H9 (cell line): Measurements from ENCODE around the gene MICALL1. TPM values are rescaled to one million over a fixed set of nuclear protein-coding genes. Genes with fewer than 3 reads are reported as not detected.

Experiments
- DNase-seq: peaks from one replicate; pipeline ENCODE4 v3.0.0-alpha.2; 2017
- H2AFZ ChIP-seq: one replicate; pipeline ENCODE4 v1.6.1; 2013; ENCODE audit warnings: mild to moderate bottlenecking, low read length, control low read depth, moderate library complexity
- H2AK5ac ChIP-seq: 2 replicates; pipeline ENCODE4 v1.6.1; 2013; ENCODE audit warnings: low read length, control low read depth, mixed read lengths; ENCODE audit not compliant: insufficient read length
- H2BK120ac ChIP-seq: one replicate; pipeline ENCODE4 v1.6.1; 2013; ENCODE audit warnings: low read depth, mild to moderate bottlenecking, low read length, control low read depth, inconsistent platforms; ENCODE audit not compliant: poor library complexity, severe bottlenecking
- H2BK12ac ChIP-seq: 2 replicates; pipeline ENCODE4 v1.6.1; 2013; ENCODE audit warnings: low read length, control low read depth, mixed read lengths, low read depth; ENCODE audit not compliant: insufficient read length
- H2BK15ac ChIP-seq: 2 replicates; pipeline ENCODE4 v1.6.1; 2013; ENCODE audit warnings: low read depth, low read length, control low read depth
- H2BK20ac ChIP-seq: one replicate; pipeline ENCODE4 v1.6.1; 2013; ENCODE audit warnings: low read depth, mild to moderate bottlenecking, low read length, control low read depth, inconsistent platforms; ENCODE audit not compliant: poor library complexity, severe bottlenecking
- H2BK5ac ChIP-seq: 2 replicates; pipeline ENCODE4 v1.6.1; 2013; ENCODE audit warnings: low read length, control low read depth, mixed read lengths; ENCODE audit not compliant: insufficient read length
- H3K14ac ChIP-seq: 2 replicates; pipeline ENCODE4 v1.6.1; 2013; ENCODE audit warnings: low read length, control low read depth; ENCODE audit not compliant: insufficient read depth
- H3K18ac ChIP-seq: 2 replicates; pipeline ENCODE4 v1.6.1; 2013; ENCODE audit warnings: low read depth, mild to moderate bottlenecking, mixed read lengths, low read length, control low read depth; ENCODE audit not compliant: insufficient read length
- H3K23ac ChIP-seq: 2 replicates; pipeline ENCODE4 v1.6.1; 2013; ENCODE audit warnings: low read length, control low read depth, mixed read lengths, low read depth; ENCODE audit not compliant: insufficient read length
- H3K23me2 ChIP-seq: 2 replicates; pipeline ENCODE4 v1.6.1; 2013; ENCODE audit warnings: low read depth, mild to moderate bottlenecking, mixed read lengths, low read length, control low read depth; ENCODE audit not compliant: insufficient read length, poor library complexity, severe bottlenecking
- H3K27ac ChIP-seq: 2 replicates; pipeline ENCODE4 v1.5.1; 2013; ENCODE audit warnings: low read length, control low read depth, mixed read lengths, low read depth; ENCODE audit not compliant: insufficient read length
- H3K27me3 ChIP-seq: 2 replicates; pipeline ENCODE4 v1.6.1; 2013; ENCODE audit warnings: low read length, control low read depth, inconsistent platforms; ENCODE audit not compliant: insufficient read depth
- H3K4ac ChIP-seq: 2 replicates; pipeline ENCODE4 v1.6.1; 2013; ENCODE audit warnings: low read depth, mild to moderate bottlenecking, control low read depth, inconsistent platforms, low read length, moderate library complexity
- H3K4me1 ChIP-seq: 2 replicates; pipeline ENCODE4 v1.6.1; 2013; ENCODE audit warnings: low read length, control low read depth, inconsistent platforms; ENCODE audit not compliant: insufficient read depth
- H3K4me2 ChIP-seq: 2 replicates; pipeline ENCODE4 v1.6.1; 2013; ENCODE audit warnings: low read length, control low read depth, mixed read lengths; ENCODE audit not compliant: insufficient read length, insufficient read depth
- H3K56ac ChIP-seq: 2 replicates; pipeline ENCODE4 v1.6.1; 2013; ENCODE audit warnings: low read depth, mild to moderate bottlenecking, mixed read lengths, low read length, control low read depth; ENCODE audit not compliant: insufficient read length
- H3K79me1 ChIP-seq: 2 replicates; pipeline ENCODE4 v1.6.1; 2013; ENCODE audit warnings: low read depth, mild to moderate bottlenecking, moderate library complexity, low read length, control low read depth, inconsistent platforms; ENCODE audit not compliant: insufficient read depth, poor library complexity, severe bottlenecking
- H3K79me2 ChIP-seq: 2 replicates; pipeline ENCODE4 v1.6.1; 2013; ENCODE audit warnings: low read length, control low read depth, inconsistent platforms; ENCODE audit not compliant: insufficient read depth
- H3K9ac ChIP-seq: 2 replicates; pipeline ENCODE4 v1.6.1; 2013; ENCODE audit warnings: low read length, control low read depth, mixed read lengths; ENCODE audit not compliant: insufficient read length; ENCODE audit errors: extremely low read depth
- H3K9me3 ChIP-seq: one replicate; pipeline ENCODE4 v1.6.1; 2013; ENCODE audit warnings: low read depth, low read length, inconsistent platforms; ENCODE audit not compliant: control insufficient read depth
- H3T11ph ChIP-seq: one replicate; pipeline ENCODE4 v1.6.1; 2013; ENCODE audit warnings: mild to moderate bottlenecking, low read length, control low read depth, inconsistent platforms
- H4K20me1 ChIP-seq: one replicate; pipeline ENCODE4 v1.6.1; 2013; ENCODE audit not compliant: control insufficient read depth, insufficient read length, insufficient read depth
- H4K5ac ChIP-seq: 2 replicates; pipeline ENCODE4 v1.6.1; 2013; ENCODE audit warnings: low read depth, mild to moderate bottlenecking, mixed read lengths, low read length, control low read depth; ENCODE audit not compliant: insufficient read length
- H4K8ac ChIP-seq: replicated peaks from 2 replicates; pipeline ENCODE4 v1.6.1; 2013; ENCODE audit warnings: low read length, control low read depth, mixed read lengths, low read depth; ENCODE audit not compliant: insufficient read length
- H4K91ac ChIP-seq: 2 replicates; pipeline ENCODE4 v1.6.1; 2013; ENCODE audit warnings: low read depth, mild to moderate bottlenecking, moderate library complexity, mixed read lengths, low read length, control low read depth; ENCODE audit not compliant: insufficient read length
- H3K27ac Mint-ChIP-seq, 3 experiments: 2 replicates in 2 of 3; 3 replicates in 1 of 3; pipeline ENCODE4 v1.8.0; 2020 to 2021; ENCODE audit warnings: mixed read lengths in 3 of 3, mild to moderate bottlenecking in 1 of 3, moderate library complexity in 1 of 3
- H3K27me3 Mint-ChIP-seq: 2 replicates; pipeline ENCODE4 v1.8.0; 2021; ENCODE audit warnings: low read depth, mild to moderate bottlenecking, moderate library complexity, mixed read lengths
- H3K36me3 Mint-ChIP-seq, 3 experiments: 2 replicates in 2 of 3; 3 replicates in 1 of 3; pipeline ENCODE4 v1.8.0; 2020 to 2021; ENCODE audit warnings: low read depth in 3 of 3, mixed read lengths in 3 of 3; ENCODE audit not compliant: insufficient read depth in 1 of 3
- H3K4me1 Mint-ChIP-seq, 2 experiments: 2 replicates each; pipeline ENCODE4 v1.8.0; 2020; ENCODE audit warnings: mixed read lengths in 2 of 2
- H3K4me3 Mint-ChIP-seq, 2 experiments: 2 replicates in 1 of 2; 3 replicates in 1 of 2; pipeline ENCODE4 v1.8.0; 2020 to 2021; ENCODE audit warnings: mild to moderate bottlenecking in 2 of 2, mixed read lengths in 2 of 2, moderate library complexity in 1 of 2
- H3K9me3 Mint-ChIP-seq, 2 experiments: 2 replicates in 1 of 2; 3 replicates in 1 of 2; pipeline ENCODE4 v1.8.0; 2020; ENCODE audit warnings: mild to moderate bottlenecking in 2 of 2, mixed read lengths in 2 of 2, moderate library complexity in 1 of 2
- WGBS: extraction: QIAGEN DNeasy Blood & Tissue Kit; methylation state at CpG from one replicate; pipeline ENCODE4 v1.1.7; 2013; ENCODE audit warnings: missing lambda C conversion rate, low lambda C conversion rate, mixed read lengths; ENCODE audit not compliant: insufficient read length; ENCODE audit errors: extremely low coverage; 5-methylcytosine and 5-hydroxymethylcytosine counted together
- total RNA-seq: library from RNA; stranded (reverse); gene quantifications from 2 replicates; pipeline ENCODE4 v1.2.1, GENCODE V29; 2021
- TF ChIP-seq, protein P1 (sequence below): fragments of 200-600 bp; sonication (generic); conservative IDR thresholded peaks from 3 replicates; pipeline ENCODE4 v1.8.0; 2021; ENCODE audit warnings: antibody characterized with exemption, mild to moderate bottlenecking

MICALL1 gene
- total RNA-seq, 1 experiment from 2014 or later, result 33.3 TPM

DNA sequence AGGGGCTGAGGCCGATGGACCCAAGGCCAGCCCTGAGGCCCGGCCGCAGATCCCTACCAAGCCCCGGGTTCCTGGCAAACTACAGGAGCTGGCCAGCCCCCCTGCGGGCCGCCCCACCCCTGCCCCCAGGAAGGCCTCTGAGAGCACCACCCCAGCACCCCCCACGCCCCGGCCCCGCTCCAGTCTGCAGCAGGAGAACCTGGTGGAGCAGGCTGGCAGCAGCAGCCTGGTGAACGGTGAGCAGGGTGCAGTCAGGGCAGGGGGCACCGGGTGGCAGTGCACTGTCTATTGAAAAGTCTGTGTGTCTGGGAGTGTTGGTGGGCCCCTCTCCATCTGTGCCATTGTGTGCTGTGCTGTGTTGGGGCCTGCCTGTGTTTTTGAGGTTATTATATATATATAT lies 16.1 kb downstream of the MICALL1 start:
- H4K91ac ChIP-seq, result no peak overlapping the region
- no peaks in the 10 kb centered on the region for H3K4me1 ChIP-seq
- no peaks in the 10 kb centered on the region for H3K27me3 ChIP-seq
- no peaks in the 10 kb centered on the region for H3K9me3 ChIP-seq
- H3K9ac ChIP-seq, result no peak overlapping the region
- no peak overlapping the region for H2BK5ac ChIP-seq
- TF ChIP-seq, protein P1, sequence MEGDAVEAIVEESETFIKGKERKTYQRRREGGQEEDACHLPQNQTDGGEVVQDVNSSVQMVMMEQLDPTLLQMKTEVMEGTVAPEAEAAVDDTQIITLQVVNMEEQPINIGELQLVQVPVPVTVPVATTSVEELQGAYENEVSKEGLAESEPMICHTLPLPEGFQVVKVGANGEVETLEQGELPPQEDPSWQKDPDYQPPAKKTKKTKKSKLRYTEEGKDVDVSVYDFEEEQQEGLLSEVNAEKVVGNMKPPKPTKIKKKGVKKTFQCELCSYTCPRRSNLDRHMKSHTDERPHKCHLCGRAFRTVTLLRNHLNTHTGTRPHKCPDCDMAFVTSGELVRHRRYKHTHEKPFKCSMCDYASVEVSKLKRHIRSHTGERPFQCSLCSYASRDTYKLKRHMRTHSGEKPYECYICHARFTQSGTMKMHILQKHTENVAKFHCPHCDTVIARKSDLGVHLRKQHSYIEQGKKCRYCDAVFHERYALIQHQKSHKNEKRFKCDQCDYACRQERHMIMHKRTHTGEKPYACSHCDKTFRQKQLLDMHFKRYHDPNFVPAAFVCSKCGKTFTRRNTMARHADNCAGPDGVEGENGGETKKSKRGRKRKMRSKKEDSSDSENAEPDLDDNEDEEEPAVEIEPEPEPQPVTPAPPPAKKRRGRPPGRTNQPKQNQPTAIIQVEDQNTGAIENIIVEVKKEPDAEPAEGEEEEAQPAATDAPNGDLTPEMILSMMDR, result no peak
- H3T11ph ChIP-seq, result no peak overlapping the region
- H3K56ac ChIP-seq, result no peak overlapping the region
- H4K5ac ChIP-seq, result no peak overlapping the region
- no peaks in the 10 kb centered on the region; the same call in 1 of the 2 replicates for H3K27me3 Mint-ChIP-seq
- no peak overlapping the region for H2AK5ac ChIP-seq
- no peak overlapping the region for H2BK20ac ChIP-seq
- 0 out of 4 replicates have a peak, but pooled peaks cover 0 to 3% of the 10 kb centered on the region in 2 experiments for H3K4me1 Mint-ChIP-seq
- no peak overlapping the region for H3K18ac ChIP-seq
- no peak overlapping the region for H3K4me3 Mint-ChIP-seq
- no peak overlapping the region for H3K14ac ChIP-seq
- peaks cover 2% of the 10 kb centered on the region for H3K23me2 ChIP-seq
- no peak overlapping the region for H2AFZ ChIP-seq
- H2BK12ac ChIP-seq, result no peak overlapping the region
- no peaks in the 10 kb centered on the region for H4K20me1 ChIP-seq
- no peak overlapping the region for H4K8ac ChIP-seq
- no CpG with 5 or more reads among the region's 11 CpGs for WGBS
- H3K36me3 Mint-ChIP-seq, result peaks cover 1 to 44% (median 29%) of the 10 kb centered on the region in 3 experiments; a peak in 6 of 7 replicates
- no peak overlapping the region for H3K27ac ChIP-seq
- no peak overlapping the region for H2BK120ac ChIP-seq
- H3K4ac ChIP-seq, result no peak overlapping the region
- H2BK15ac ChIP-seq, result no peak overlapping the region
- no peaks in the 10 kb centered on the region for H3K79me1 ChIP-seq
- no peaks in the 10 kb centered on the region for H3K9me3 Mint-ChIP-seq
- no peak overlapping the region for H3K23ac ChIP-seq
- no peak overlapping the region for H3K4me2 ChIP-seq
- no peaks in the 10 kb centered on the region for H3K79me2 ChIP-seq
- DNase-seq, result no peak
- no peak overlapping the region for H3K27ac Mint-ChIP-seq
